Adrenal gland (tissue), 12 donors: ENCODE data around the gene ACOT6. TPM values are rescaled to one million over a fixed set of nuclear protein-coding genes. Genes with fewer than 3 reads are reported as not detected.

Experiments
- DNase-seq, 7 donors: peaks; one replicate each; pipeline ENCODE4 v3.0.0-alpha.2; 2019 to 2020
- H3K27ac ChIP-seq, 5 donors: fragments of 200-600 bp; sonication (generic) in 4 of 5; 1 replicate in 3 of 5; 2 replicates in 2 of 5; pipeline versions ENCODE4 v1.5.1 to v1.8.0; 2016 to 2020; ENCODE audit warnings: mild to moderate bottlenecking in 1 of 5
- H3K27me3 ChIP-seq: fragments of 200-600 bp; 2 replicates; pipeline ENCODE4 v1.8.0; 2021
- H3K36me3 ChIP-seq, 2 donors: fragments of 200-600 bp; replicated peaks in 1 of 2; 1 replicate in 1 of 2; 2 replicates in 1 of 2; pipeline versions ENCODE4 v1.5.1 to v1.8.0; 2018 to 2022
- H3K4me1 ChIP-seq, 2 donors: fragments of 200-600 bp; replicated peaks in 1 of 2; 1 replicate in 1 of 2; 2 replicates in 1 of 2; pipeline versions ENCODE4 v1.5.1 to v1.8.0; 2018 to 2021
- H3K4me3 ChIP-seq, 4 donors: fragments of 200-600 bp; sonication (generic) in 3 of 4; one replicate each; pipeline ENCODE4 v1.5.1; 2016 to 2018
- H3K9me3 ChIP-seq, 3 donors: fragments of 200-600 bp; sonication (generic) in 1 of 3; replicated peaks in 1 of 3; 1 replicate in 2 of 3; 2 replicates in 1 of 3; pipeline versions ENCODE4 v1.5.1 to v1.8.0; 2016 to 2021
- POLR2A ChIP-seq, 2 donors: fragments of 450-650 bp; IDR thresholded peaks; one replicate each; pipeline ENCODE4 v1.6.1; 2017; ENCODE audit warnings: antibody characterized with exemption in 2 of 2, mild to moderate bottlenecking in 2 of 2, moderate library complexity in 1 of 2
- WGBS, 4 donors: extraction: QIAGEN DNeasy Blood & Tissue Kit in 2 of 4; methylation state at CpG; one replicate each; pipeline versions ENCODE4 v1.1.5 to v1.1.7; 2013 to 2017; 5-methylcytosine and 5-hydroxymethylcytosine counted together
- intact Hi-C, 2 donors: fragments of 100-400 bp; cut with DNase I; formaldehyde crosslinking; loops; one replicate each; pipeline versions ENCODE4 v1.14.1 to v1.15.0; 2022 to 2023
- polyA plus RNA-seq, 3 donors: library from polyadenylated mRNA; stranded (reverse); fragments of 200-250 nt in 2 of 3; fragments of 350-450 nt in 1 of 3; fragmentation: Illumina TruSeq in 1 of 3; extraction: RNeasy Lipid Tissue Mini Kit (QIAGEN cat#74804) in 1 of 3; gene quantifications; one replicate each; pipeline ENCODE4 v1.2.3, GENCODE V29; 2013 to 2014
- total RNA-seq, 9 donors: library from RNA; depleted of rRNA in 4 of 9; stranded (reverse); fragments of >200 nt in 4 of 9; fragments of 120-200 nt in 1 of 9; fragmentation: NEBNext Ultra II Directional in 1 of 9; extraction: Animal tissue kit (Norgen Biotek cat#: 25700) in 1 of 9; gene quantifications; one replicate each; pipeline versions ENCODE4 v1.1.0 to v1.2.4, GENCODE V29; 2013 to 2023
- TF ChIP-seq, protein P1 (sequence below), 6 experiments: fragments of 450-650 bp in 4 of 6; fragments of 200-600 bp in 2 of 6; sonication (generic) in 1 of 6; IDR thresholded peaks; 1 replicate in 5 of 6; 2 replicates in 1 of 6; pipeline versions ENCODE4 v1.5.1 to v1.8.0; 2016 to 2021; ENCODE audit warnings: antibody characterized with exemption in 6 of 6, mild to moderate bottlenecking in 2 of 6, moderate library complexity in 1 of 6
- donor health status: healthy with polysubstance abuse.
- donor health status: Bipolar disorder and iron deficiency.
- donor health status: DM: yes; HTN: yes; CAD: no.
- donor health status: DM: no; HTN: no; CAD: no.
- donor health status: DM: no; HTN: no; CAD: no.
- donor health status: DM: yes; HTN: yes; CAD: no.

ACOT6 gene
- total and polyA plus RNA-seq, 12 donors = 0.17 TPM; not detected in 11

DNA sequence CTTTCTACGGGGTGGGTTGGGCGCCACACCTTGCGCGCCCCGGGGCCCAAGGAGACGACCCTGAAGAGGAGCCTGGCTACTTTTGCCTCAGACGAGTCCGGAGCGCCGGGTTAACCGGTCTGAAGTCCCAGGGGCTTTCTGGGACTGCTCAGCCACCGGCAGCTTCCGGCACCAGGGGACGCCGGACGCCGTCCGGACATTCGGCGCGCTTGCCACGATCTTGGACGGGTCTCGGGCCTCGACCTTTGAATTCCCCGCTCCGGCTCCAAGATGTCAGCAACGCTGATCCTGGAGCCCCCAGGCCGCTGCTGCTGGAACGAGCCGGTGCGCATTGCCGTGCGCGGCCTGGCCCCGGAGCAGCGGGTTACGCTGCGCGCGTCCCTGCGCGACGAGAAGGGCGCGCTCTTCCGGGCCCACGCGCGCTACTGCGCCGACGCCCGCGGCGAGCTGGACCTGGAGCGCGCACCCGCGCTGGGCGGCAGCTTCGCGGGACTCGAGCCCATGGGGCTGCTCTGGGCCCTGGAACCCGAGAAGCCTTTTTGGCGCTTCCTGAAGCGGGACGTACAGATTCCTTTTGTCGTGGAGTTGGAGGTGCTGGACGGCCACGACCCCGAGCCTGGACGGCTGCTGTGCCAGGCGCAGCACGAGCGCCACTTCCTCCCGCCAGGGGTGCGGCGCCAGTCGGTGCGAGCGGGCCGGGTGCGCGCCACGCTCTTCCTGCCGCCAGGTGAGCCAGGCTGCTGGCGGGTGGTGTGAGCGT, 20.4 kb upstream of the ACOT6 start, which contains the start of gene ACOT4:
TSS of gene ACOT4 (plus strand) at position 184 of the 760 bp plus-strand sequence. CDS start at position 271, 87 bp downstream.
- H3K27me3 ChIP-seq = no peaks in the 10 kb centered on the region
- WGBS, 4 donors = 1 to 6% (median 3%) methylated on average over 6 to 89 of the region's 89 CpGs
- peak within 1 kb of the TSS in 1 of 5 donors; percentile 36 for H3K27ac ChIP-seq
- no peaks in the 10 kb centered on the region for H3K9me3 ChIP-seq
- no peaks in the 10 kb centered on the region for H3K4me1 ChIP-seq
- peak within 1 kb of the TSS in 2 of 4 donors; percentile 28 to 89 for H3K4me3 ChIP-seq
- TF ChIP-seq, protein P1, sequence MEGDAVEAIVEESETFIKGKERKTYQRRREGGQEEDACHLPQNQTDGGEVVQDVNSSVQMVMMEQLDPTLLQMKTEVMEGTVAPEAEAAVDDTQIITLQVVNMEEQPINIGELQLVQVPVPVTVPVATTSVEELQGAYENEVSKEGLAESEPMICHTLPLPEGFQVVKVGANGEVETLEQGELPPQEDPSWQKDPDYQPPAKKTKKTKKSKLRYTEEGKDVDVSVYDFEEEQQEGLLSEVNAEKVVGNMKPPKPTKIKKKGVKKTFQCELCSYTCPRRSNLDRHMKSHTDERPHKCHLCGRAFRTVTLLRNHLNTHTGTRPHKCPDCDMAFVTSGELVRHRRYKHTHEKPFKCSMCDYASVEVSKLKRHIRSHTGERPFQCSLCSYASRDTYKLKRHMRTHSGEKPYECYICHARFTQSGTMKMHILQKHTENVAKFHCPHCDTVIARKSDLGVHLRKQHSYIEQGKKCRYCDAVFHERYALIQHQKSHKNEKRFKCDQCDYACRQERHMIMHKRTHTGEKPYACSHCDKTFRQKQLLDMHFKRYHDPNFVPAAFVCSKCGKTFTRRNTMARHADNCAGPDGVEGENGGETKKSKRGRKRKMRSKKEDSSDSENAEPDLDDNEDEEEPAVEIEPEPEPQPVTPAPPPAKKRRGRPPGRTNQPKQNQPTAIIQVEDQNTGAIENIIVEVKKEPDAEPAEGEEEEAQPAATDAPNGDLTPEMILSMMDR (IDR thresholded peaks at IDR 0.05) = peak in 3 of 6 experiments; percentile 14 to 32 (median 18)
- TF ChIP-seq POLR2A (IDR thresholded peaks at IDR 0.05) = no peak
- H3K36me3 ChIP-seq = no peaks in the 10 kb centered on the region
- intact Hi-C loops = no loop called here
- DNase-seq = peak in 5 of 7 donors; percentile 19 to 35 (median 26)

DNA sequence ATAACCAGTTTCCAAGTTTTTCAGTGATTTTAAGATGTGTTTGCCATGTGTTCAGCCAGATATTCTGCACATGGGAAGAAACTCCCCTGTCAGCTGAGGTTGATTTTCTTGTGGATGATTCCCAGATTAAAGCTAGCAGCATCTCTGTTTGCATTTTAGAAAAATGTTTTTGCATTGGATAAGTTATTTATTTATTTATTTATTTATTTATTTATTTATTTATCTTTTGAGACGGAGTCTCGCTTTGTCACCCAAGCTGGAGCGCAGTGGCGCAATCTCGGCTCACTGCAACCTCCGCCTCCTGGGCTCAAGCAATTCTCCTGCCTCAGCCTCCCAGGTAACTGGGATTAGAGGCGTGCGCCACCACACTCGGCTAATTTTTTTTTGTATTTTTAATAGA, 17.8 kb upstream of the ACOT6 start:
- Histone ChIP-seq H3K4me3 (no peak overlapping the region), H3K27me3 (no peaks in the 10 kb centered on the region), H3K36me3 (no peaks in the 10 kb centered on the region), H3K4me1 (no peaks in the 10 kb centered on the region), H3K9me3 (no peaks in the 10 kb centered on the region), H3K27ac (no peak overlapping the region)
- intact Hi-C loops = no loop called here
- WGBS, 4 donors = 87 to 100% (median 91%) methylated on average over 9 of the region's 9 CpGs
- TF ChIP-seq POLR2A (IDR thresholded peaks at IDR 0.05) = no peak
- TF ChIP-seq, protein P1 (IDR thresholded peaks at IDR 0.05) = no peak
- DNase-seq = no peak

- H3K4me3 ChIP-seq = no peak overlapping the region
- H3K9me3 ChIP-seq = no peaks in the 10 kb centered on the region
- no peaks in the 10 kb centered on the region for H3K27me3 ChIP-seq
- TF ChIP-seq, protein P1 (IDR thresholded peaks at IDR 0.05) = no peak
- no peak for TF ChIP-seq POLR2A (IDR thresholded peaks at IDR 0.05)
- no peak for DNase-seq
- no peaks in the 10 kb centered on the region for H3K4me1 ChIP-seq
- intact Hi-C loops = no loop called here
- no peak overlapping the region for H3K27ac ChIP-seq
- no peaks in the 10 kb centered on the region for H3K36me3 ChIP-seq
These were observed 12.8 kb upstream of the ACOT6 start for GRCh38 chr14:73599499-73599898.

GRCh38 chr14:73602994-73603393, 9.3 kb upstream of the ACOT6 start:
- Histone ChIP-seq H3K4me1 (no peaks in the 10 kb centered on the region), H3K4me3 (no peak overlapping the region), H3K36me3 (no peaks in the 10 kb centered on the region), H3K27me3 (no peaks in the 10 kb centered on the region), H3K9me3 (no peaks in the 10 kb centered on the region), H3K27ac (no peak overlapping the region)
- WGBS, 4 donors = 75 to 91% (median 79%) methylated on average over 3 of the region's 3 CpGs
- DNase-seq = no peak
- no peak for TF ChIP-seq POLR2A (IDR thresholded peaks at IDR 0.05)
- TF ChIP-seq, protein P1 (IDR thresholded peaks at IDR 0.05) = no peak
- intact Hi-C loops = no loop called here
